Activated CD4-positive, alpha-beta T cell treated with anti-CD3 and anti-CD28 coated beads, Interleukin-10, Interleukin-2, amounts not matched to agents 100 ng/mL and 50 ng/mL, durations not matched to agents 16 hours and 8 hours (primary cell): ENCODE results near the gene SMG9.

Source experiments
- DNase-seq: peaks from one replicate; pipeline ENCODE4 v3.0.0-alpha.2; 2020

SMG9 gene

DNA sequence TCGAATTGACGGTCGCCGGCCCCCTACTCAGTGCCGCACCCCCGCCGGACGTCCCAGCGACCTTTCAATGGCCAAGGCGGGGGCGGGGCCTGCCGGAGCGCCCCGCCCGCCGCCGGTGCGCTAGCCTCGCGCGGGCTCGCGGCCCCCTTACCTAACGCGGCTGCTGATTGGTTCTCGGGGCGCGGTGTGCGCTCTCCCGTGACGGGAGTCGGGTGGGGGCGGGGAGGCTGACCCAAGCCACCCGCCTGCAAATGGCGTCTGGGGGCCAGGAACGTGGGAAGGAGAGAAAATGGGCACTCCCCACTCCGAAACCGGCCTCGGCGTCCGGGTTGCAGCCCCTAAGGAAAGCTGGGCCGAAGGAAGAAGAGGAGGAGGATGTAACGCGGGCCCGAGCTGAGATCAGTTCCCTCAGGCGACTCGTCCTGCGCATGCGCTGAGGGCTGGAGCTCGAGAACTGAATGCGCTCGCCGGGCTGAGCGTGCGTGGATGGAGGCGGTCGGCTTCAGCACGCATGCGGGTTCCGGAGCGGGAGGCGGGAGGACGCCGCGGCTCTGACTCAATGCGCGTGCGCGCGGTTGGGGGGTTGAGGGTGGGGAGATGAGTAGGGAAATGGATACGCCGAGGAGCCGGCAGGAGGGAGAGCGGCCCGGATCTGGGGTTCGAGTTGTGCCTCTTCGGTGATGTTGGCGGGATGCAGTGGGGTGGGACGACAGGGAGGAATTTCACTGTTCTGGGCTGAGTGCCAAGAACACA lies at the start of gene SMG9:
SMG9 (minus strand) TSS at position 460 of the 753 bp plus-strand sequence. CDS start 4,221 bp downstream, outside the sequence.
- DNase-seq, result peak; percentile 99

DNA sequence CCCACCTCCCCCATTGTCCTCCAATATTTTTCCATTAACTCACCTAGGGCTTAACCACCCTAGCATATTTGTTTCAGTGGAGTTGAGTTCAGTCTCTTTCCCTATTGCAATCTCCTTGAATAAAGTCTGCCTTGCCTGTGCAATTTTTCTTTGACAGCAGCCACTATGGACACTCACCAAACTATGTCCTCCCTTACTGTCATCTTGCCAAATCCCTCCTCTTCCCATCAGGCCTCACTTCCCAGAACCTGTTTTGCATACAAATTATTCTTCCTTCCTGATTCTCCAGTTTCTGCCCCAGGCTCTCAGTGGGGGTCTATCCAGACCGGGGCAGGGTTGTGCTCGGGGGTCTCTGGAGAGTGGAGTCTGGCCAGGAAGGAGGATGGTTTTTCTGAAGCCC lies 49.7 kb upstream of the SMG9 start:
- no peak for DNase-seq

GRCh38 chr19:43802216-43802951 lies 47.6 kb upstream of the SMG9 start, which contains the start of gene LYPD5:
LYPD5 (minus strand) TSS chr19:43802447; CDS start chr19:43802380, 67 bp downstream.
- no peak for DNase-seq

DNA sequence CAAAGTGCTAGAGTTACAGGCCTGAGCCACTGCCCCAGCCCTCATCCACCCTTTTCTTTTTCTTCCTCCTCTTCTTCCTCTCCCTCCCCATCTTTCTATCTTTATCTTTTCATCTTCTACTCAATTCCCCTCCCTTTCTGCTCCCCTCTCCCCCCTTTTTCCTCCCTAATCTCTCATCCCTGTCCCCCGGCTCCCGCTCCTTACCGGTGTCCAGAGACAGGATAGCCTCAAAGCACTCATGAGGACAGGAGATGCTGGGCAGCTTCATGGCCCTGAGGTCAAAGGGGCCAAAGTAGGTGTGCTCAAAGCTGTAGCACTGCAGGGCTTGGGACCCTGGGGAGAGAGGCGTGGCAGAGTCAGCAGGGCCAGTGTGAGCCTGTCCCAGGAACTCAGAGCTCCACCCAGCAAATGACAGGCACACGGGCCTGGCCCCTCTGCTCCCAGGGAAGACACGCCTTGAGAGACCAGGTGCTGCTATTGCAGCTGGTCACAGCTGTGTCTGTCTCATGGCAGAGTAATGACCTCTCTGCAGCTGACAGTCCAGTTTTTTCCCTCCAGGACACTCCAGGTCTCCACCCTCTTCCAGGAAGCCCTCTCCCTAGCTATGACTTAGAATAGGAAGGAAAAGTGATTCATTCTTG lies 44.9 kb upstream of the SMG9 start:
- DNase-seq, result no peak

DNA sequence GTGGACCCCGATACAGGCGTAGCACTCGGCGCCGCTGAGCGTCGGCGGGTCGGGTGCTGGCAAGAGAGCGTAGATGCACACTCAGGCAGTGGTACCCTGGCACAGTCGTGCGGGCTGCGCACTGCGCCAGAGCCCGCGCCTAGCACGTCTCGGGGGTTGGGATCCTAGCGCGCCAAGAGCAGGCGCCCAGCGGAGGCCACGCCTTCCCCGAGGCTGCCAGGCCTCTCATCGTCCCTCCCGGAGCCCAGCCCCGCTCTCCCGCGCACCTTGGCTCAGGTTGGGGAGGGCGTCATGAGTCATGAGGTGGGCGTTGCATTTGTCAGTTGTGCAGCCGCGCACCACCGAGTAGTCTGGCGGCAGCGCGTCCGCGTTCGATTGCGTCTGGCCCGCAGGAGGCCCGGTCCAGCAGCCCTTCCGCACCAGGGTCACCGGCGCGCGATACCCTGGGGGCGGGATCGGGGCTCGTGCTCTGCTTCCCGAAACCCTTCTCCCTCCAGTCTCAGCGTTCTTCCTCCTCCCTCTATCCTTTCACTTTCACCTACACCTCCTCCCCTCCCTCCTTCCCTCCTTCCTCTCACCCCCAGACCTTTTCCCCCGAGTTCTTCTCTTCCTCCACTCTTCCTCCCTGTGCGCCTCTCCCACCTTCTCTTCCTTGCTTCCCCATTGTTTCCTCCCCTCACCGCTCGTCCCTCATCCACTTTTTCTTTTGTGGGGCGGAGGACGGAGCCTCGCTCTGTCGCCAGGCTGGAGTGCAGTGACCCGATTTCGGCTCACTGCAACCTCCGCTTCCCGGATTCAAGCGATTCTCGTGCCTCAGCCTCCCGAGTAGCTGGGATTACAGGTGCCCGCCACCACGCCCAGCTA lies 44.0 kb upstream of the SMG9 start:
- DNase-seq, result peak; percentile 47

GRCh38 chr19:43798026-43798545 lies 43.3 kb upstream of the SMG9 start:
- DNase-seq, result no peak

DNA sequence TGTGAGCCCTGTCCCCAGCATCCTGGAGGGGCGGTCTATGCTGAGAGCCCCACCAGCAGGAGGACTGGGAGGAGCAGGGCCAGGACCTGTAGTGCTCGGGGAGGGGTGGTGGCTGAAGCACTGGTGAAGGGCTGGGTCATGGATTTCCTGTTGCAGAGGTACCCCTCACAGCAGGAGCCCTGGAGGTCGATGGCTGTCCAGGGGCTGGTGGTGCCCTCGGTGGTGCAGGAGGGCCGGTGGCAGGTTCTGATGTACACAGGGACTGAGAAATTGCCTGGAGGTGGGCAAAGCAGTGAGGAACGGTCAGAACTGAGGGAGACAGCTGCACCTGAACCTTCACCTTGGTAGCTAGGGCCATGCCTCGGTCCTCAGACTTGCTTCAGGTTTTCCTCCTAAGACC lies 42.8 kb upstream of the SMG9 start:
- no peak for DNase-seq

DNA sequence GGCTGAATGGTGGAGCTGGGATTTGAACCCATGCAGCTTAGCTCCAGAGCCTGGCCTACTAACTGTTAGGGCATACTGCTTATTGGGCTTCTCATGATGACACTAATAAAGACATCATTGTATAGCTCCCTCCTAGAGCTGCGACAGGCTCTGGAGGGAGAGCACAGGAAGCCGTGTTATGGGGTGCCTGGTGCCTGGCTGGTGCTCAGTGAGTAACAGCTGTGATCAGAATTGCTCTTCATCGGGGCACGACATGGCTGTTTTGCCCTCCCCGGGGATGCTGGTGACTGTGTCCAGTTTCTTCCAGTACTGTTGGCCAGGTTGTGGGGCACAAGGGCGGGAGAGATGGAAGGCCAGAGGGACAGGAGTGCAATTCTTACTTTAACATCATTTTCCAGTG lies 42.4 kb upstream of the SMG9 start:
- DNase-seq, result no peak

- DNase-seq, result no peak
These were observed 35.8 kb upstream of the SMG9 start for GRCh38 chr19:43790587-43790986.

DNA sequence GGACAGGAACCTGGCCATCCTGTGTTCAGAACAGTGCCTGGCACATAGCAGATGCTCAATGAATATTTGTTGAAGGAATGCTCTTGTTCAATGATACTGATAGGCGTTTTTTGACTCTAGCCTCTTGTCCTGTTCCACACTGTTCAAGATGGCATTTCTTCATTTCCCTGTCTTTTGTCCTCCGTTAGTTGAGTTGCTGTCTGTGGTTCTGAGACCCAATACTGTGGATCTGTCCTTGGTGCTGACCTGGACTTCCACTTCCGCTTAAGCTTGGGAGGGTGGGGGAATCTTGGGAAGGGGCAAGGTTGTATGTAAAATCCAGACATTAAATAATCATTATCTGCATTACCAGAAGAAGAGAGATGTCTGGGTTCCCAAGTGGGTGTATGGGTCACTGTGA lies 34.3 kb upstream of the SMG9 start:
- no peak for DNase-seq

DNA sequence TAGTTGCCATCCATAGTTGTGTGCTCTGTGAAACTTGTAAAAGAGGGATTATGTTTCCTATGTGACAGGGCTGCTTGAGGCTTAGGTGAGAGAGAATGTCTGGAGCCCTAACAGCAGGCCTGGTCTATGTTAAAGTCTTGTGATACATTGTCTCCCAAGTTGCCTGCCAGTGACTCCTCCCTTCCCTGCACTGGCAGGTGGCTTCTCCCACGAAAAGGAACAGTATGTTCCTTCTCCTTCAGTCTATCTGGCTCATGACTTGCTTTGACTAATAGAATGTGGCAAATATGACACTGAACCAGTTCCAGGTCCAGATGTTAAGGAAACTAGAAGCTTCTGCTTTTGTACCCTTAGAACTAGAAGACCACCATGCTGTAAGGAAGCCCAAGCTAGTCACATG lies 31.9 kb upstream of the SMG9 start:
- DNase-seq, result no peak

- peak; percentile 85 for DNase-seq
These were observed 30.4 kb upstream of the SMG9 start for GRCh38 chr19:43784981-43785808.

GRCh38 chr19:43784241-43784980 lies 29.6 kb upstream of the SMG9 start:
- peak; percentile 83 for DNase-seq

DNA sequence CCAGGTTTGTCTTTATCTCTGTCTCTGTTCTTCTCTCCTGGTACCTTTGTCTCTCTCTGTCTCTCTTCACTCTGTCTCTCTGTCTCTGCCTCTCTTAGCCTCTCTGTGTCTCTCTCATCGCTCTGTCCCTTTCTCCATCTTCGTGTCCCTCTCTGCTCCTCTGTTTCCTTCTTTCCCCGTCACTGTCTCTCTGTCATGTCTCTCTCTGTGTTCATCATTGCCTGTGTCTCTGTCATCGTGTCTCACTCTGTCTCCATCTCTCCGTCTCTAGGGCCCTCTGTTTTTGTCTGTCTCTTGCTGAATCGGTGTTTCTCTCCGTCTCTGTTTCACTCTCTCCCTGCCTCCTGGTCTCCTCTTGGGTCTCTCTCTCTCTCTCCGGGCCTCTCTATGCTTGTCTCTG lies 28.9 kb upstream of the SMG9 start:
- no peak for DNase-seq

GRCh38 chr19:43782689-43783231 lies 28.0 kb upstream of the SMG9 start:
- DNase-seq, result no peak

DNA sequence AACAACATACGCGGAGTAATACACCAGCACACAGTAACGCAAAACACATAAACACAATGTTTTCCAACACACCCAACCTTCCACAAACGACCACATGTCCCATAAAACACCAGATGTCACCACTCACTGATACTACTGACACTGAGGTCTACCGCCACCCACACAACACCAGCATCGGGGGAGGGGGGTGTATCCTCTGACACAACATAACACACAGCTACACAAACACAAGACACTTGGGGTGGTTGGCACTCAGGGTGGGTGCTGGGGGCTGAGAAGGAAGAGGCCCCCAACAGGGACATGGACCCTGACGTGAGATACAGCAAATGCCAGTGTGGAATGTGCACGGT lies 27.5 kb upstream of the SMG9 start:
- no peak for DNase-seq

DNA sequence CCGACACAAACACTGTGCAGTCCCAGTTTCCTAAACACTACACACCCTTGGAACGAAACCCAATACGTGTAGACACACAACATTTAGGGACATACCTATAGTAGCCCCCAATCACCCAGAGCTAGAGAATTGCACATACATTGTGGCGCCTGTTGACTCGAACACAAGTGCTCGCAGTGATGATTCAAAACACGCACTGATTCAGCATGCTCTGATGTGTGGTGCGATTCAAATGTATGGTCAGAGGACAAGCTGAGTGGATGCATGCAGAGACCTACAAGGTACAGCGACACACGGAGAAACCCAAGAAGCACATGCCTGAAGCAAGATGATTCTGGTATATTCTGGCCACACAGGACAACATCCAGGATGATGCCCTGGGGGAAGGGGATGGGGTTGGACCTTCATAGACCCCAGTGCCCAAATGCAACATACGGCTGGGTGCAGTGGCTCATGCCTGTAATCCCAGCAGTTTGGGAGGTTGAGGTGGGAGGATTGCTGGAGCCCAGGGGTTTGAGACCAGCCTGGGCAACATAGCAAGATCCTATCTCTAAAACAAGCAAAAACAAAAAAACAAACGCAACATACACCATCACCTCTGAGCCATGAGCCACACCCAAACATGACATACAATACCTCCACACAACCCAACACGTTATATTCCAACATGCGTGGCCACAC lies 27.0 kb upstream of the SMG9 start:
- DNase-seq, result peak; percentile 81

DNA sequence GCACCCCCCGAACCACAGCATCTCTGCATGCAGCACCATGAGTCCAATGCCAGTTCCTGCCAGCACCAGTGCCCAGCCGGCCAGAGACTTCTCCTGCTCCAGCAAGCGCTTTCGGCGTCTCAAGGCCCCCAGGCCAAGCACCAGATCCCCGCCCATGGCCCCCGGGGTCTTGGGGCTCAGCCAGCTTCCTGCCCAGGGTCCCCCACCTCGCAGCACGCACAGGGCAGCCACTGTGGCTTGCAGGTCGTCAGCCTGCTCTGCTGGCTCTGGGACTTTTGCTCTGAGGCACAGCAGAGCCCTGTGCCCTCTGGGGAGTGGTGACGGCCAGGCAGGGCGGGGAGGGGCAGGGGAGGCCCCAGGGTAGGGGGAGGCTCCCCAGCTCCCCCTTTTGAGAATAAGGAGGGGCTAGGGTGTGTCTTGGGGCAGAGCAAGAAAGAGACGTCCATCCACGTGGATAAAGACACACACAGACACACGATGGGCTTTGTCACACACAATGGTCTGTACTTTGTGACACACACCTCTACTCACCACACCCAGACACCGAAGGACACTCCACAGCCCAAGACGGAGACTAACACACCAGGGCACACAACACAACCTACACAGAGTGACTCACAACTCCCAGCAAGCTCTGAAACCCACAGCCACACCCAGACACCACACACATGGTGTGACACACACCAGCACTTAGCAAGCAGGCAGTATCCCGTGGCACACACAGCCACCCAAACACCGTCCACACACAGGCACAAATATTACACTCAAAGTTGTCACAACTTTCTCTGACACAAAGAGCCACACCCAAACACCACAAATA lies 26.2 kb upstream of the SMG9 start, which contains the start of gene KCNN4:
KCNN4 (minus strand) TSS at position 268 of the 820 bp plus-strand sequence; CDS start at position 156, 112 bp downstream.
- peak; percentile 88 for DNase-seq

DNA sequence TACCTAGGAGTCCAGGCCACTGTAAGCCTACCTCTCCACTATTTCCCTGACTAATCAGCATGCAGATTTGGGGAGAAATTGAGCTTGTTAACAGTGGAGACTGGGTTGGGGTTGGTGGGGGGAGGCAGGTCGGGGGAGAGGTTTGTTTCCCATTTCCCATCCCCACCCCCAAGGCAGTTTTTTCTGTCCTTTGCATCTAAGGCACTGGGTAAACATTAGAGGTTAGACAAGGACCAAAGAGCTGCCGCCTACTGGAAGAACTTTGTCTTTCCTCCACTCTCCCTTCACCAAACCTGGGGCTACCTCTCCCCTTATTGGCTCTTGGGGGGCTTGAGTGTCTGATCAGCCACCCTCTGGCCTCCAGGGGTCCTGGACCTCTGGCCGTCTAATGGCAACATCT lies 25.1 kb upstream of the SMG9 start:
- DNase-seq, result peak; percentile 58
